Pancreas (tissue), 10 donors: ENCODE data around the gene DHX9. TPM values are rescaled to one million over a fixed set of nuclear protein-coding genes. Genes with fewer than 3 reads are reported as not detected.

Experiments
- ATAC-seq, 4 donors: fragments of 200-7000 bp; cut with Tn5 transposase; one replicate each; pipeline versions ENCODE4 v1.8.0 to v1.9.1; 2020; ENCODE audit warnings: mild to moderate bottlenecking in 4 of 4, moderate library complexity in 4 of 4
- DNase-seq, 6 donors: peaks; one replicate each; pipeline ENCODE4 v3.0.0-alpha.2; 2020
- FAIRE-seq: peaks from 2 replicates; lab custom pipeline; 2012; peaks lifted over from hg19 to GRCh38; lab: Jason Lieb, UNC
- H3K27ac ChIP-seq, 4 donors: fragments of 200-600 bp; sonication (generic); 1 replicate in 3 of 4; 2 replicates in 1 of 4; pipeline versions ENCODE4 v1.5.0 to v1.8.0; 2020
- H3K27me3 ChIP-seq, 4 donors: fragments of 200-600 bp; one replicate each; pipeline ENCODE4 v1.8.0; 2021
- H3K36me3 ChIP-seq, 3 donors: fragments of 200-600 bp; sonication (generic) in 1 of 3; one replicate each; pipeline versions ENCODE4 v1.5.0 to v1.8.0; 2020 to 2021
- H3K4me1 ChIP-seq, 3 donors: fragments of 200-600 bp; one replicate each; pipeline ENCODE4 v1.8.0; 2021
- H3K4me3 ChIP-seq, 4 donors: fragments of 200-600 bp; sonication (generic) in 2 of 4; one replicate each; pipeline versions ENCODE4 v1.5.0 to v1.8.0; 2020 to 2021
- H3K9me3 ChIP-seq, 4 donors: fragments of 200-600 bp; one replicate each; pipeline ENCODE4 v1.8.0; 2021
- WGBS, 2 donors: extraction: QIAGEN DNeasy Blood & Tissue Kit; methylation state at CpG; one replicate each; pipeline ENCODE4 v1.1.7; 2013; 5-methylcytosine and 5-hydroxymethylcytosine counted together
- intact Hi-C, 3 donors: fragments of 100-400 bp; cut with DNase I; formaldehyde crosslinking; loops; one replicate each; pipeline versions ENCODE4 v1.11.1 to v1.14.2; 2022
- polyA plus RNA-seq, 2 donors: library from polyadenylated mRNA; stranded (reverse); fragments of 200-250 nt; gene quantifications; one replicate each; pipeline ENCODE4 v1.2.3, GENCODE V29; 2013
- total RNA-seq, 6 donors: library from RNA; stranded (reverse); fragmentation: NEBNext Ultra II Directional in 4 of 6; extraction: Animal tissue kit (Norgen Biotek cat#: 25700) in 4 of 6; gene quantifications; one replicate each; pipeline versions ENCODE4 v1.2.1 to v1.2.4, GENCODE V29; 2021 to 2023
- TF ChIP-seq, protein P1 (sequence below), 4 donors: fragments of 200-600 bp; sonication (generic) in 3 of 4; IDR thresholded peaks; one replicate each; pipeline versions ENCODE4 v1.5.0 to v1.8.0; 2021; ENCODE audit warnings: antibody characterized with exemption in 4 of 4
- donor health status: healthy with polysubstance abuse.
- donor health status: DM: no; HTN: no; CAD: no; lungs with moderate emphysema.
- donor health status: DM: no; HTN: no; CAD: no.
- donor health status: control.
- donor health status: control.
- donor health status: Bipolar disorder and iron deficiency.
- donor health status: DM: yes; HTN: yes; CAD: no.
- donor health status: DM: no; HTN: no; CAD: no.
- donor health status: DM: no; HTN: no; CAD: no.
- donor health status: DM: yes; HTN: yes; CAD: no.

DHX9 gene
- total and polyA plus RNA-seq, 8 donors, result 28.5 to 71.7 (median 58.9) TPM

GRCh38 chr1:182845379-182845778, 6.2 kb downstream of the DHX9 start:
- no peaks in the 10 kb centered on the region for H3K27me3 ChIP-seq
- TF ChIP-seq, protein P1, sequence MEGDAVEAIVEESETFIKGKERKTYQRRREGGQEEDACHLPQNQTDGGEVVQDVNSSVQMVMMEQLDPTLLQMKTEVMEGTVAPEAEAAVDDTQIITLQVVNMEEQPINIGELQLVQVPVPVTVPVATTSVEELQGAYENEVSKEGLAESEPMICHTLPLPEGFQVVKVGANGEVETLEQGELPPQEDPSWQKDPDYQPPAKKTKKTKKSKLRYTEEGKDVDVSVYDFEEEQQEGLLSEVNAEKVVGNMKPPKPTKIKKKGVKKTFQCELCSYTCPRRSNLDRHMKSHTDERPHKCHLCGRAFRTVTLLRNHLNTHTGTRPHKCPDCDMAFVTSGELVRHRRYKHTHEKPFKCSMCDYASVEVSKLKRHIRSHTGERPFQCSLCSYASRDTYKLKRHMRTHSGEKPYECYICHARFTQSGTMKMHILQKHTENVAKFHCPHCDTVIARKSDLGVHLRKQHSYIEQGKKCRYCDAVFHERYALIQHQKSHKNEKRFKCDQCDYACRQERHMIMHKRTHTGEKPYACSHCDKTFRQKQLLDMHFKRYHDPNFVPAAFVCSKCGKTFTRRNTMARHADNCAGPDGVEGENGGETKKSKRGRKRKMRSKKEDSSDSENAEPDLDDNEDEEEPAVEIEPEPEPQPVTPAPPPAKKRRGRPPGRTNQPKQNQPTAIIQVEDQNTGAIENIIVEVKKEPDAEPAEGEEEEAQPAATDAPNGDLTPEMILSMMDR (IDR thresholded peaks at IDR 0.05), result no peak
- intact Hi-C loops, result no loop called here
- peaks cover 0 to 37% (median 3%) of the 10 kb centered on the region in 3 donors for H3K36me3 ChIP-seq
- FAIRE-seq, result no peak
- no peak for DNase-seq
- H3K4me1 ChIP-seq, result peaks cover 0 to 26% (median 26%) of the 10 kb centered on the region in 3 donors
- no peak for ATAC-seq
- no peak overlapping the region for H3K4me3 ChIP-seq
- no peaks in the 10 kb centered on the region for H3K9me3 ChIP-seq
- H3K27ac ChIP-seq, result no peak overlapping the region
- 91 to 96% methylated on average over 1 of the region's 1 CpG for WGBS, 2 donors

DNA sequence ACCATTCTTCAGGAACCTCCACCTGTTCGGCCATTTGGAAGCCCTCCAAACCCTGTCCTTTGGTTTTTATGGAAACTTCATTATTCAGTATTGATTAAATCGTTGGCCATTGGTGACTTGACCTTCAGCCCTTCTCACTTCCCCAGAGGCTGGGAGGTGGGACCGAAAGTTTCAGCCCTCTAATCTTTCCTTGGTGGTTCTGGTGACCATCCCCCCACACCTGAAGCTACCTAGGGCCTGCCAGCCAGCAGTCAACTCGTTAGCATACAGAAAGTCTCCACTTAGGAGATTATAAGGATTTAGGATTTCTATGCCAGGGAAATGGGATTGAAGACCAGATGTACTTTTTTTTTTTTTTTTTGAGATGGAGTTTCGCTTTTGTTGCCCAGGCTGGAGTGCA, 6.7 kb downstream of the DHX9 start:
- H3K9me3 ChIP-seq, result no peaks in the 10 kb centered on the region
- H3K36me3 ChIP-seq, result peaks cover 0 to 40% (median 3%) of the 10 kb centered on the region in 3 donors
- no peak for FAIRE-seq
- DNase-seq, result no peak
- ATAC-seq, result no peak
- no peaks in the 10 kb centered on the region for H3K27me3 ChIP-seq
- 47 to 57% methylated on average over 5 of the region's 5 CpGs for WGBS, 2 donors
- TF ChIP-seq, protein P1 (IDR thresholded peaks at IDR 0.05), result no peak
- H3K4me3 ChIP-seq, result no peak overlapping the region
- intact Hi-C loops, result no loop called here
- peaks cover 0 to 25% (median 23%) of the 10 kb centered on the region in 3 donors for H3K4me1 ChIP-seq
- H3K27ac ChIP-seq, result no peak overlapping the region

DNA sequence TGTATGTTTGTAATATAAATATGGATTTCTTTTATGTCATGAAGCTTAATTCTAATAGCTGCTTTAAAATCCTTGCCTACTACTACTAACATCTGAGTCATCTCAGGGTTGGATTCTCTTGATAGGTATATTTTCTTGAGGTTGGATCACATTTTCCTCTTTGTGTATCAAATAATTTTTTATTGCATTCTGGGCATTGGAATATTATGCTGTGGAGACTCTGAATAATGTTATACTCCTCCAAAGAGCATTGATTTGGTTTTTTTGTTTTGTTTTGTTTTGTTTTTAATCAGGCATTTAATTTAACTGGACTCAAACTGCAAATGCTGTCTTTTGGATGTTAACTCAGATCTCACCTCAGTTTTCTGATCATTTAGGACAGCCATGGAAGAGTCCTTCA, 8.0 kb downstream of the DHX9 start:
- intact Hi-C loops, result no loop called here
- Histone ChIP-seq H3K9me3 (no peaks in the 10 kb centered on the region), H3K27me3 (no peaks in the 10 kb centered on the region), H3K4me1 (peaks cover 0 to 15% (median 11%) of the 10 kb centered on the region in 3 donors), H3K36me3 (peaks cover 0 to 44% (median 3%) of the 10 kb centered on the region in 3 donors), H3K27ac (no peak overlapping the region), H3K4me3 (no peak overlapping the region)
- ATAC-seq, result no peak
- TF ChIP-seq, protein P1 (IDR thresholded peaks at IDR 0.05), result no peak
- no peak for DNase-seq
- no peak for FAIRE-seq

- no peak overlapping the region for H3K27ac ChIP-seq
- H3K36me3 ChIP-seq, result peaks cover 0 to 57% (median 19%) of the 10 kb centered on the region in 3 donors
- 97 to 98% methylated on average over 2 of the region's 2 CpGs for WGBS, 2 donors
- FAIRE-seq, result no peak
- intact Hi-C loops, result no loop called here
- no peak overlapping the region for H3K4me3 ChIP-seq
- no peak for DNase-seq
- no peaks in the 10 kb centered on the region for H3K4me1 ChIP-seq
- no peaks in the 10 kb centered on the region for H3K9me3 ChIP-seq
- no peaks in the 10 kb centered on the region for H3K27me3 ChIP-seq
- ATAC-seq, result no peak
- TF ChIP-seq, protein P1 (IDR thresholded peaks at IDR 0.05), result no peak
Measured at GRCh38 chr1:182848736-182849135, 9.6 kb downstream of the DHX9 start.

- TF ChIP-seq, protein P1 (IDR thresholded peaks at IDR 0.05), result no peak
- Histone ChIP-seq H3K36me3 (peaks cover 0 to 66% (median 26%) of the 10 kb centered on the region in 3 donors), H3K27me3 (no peaks in the 10 kb centered on the region), H3K4me1 (no peaks in the 10 kb centered on the region), H3K4me3 (no peak overlapping the region), H3K9me3 (no peaks in the 10 kb centered on the region), H3K27ac (no peak overlapping the region)
- intact Hi-C loops, result no loop called here
- no peak for FAIRE-seq
- WGBS, 2 donors, result 84 to 98% methylated on average over 4 of the region's 4 CpGs
- ATAC-seq, result no peak
- DNase-seq, result no peak
Measured at GRCh38 chr1:182850319-182850718, 11.2 kb downstream of the DHX9 start.
